NK-92 (cell line): ENCODE results near the gene CPSF3.
"Not testable (repeated sequence)": the region's sequence is repeated elsewhere in the genome, so short reads cannot be mapped to it uniquely, and the experiment has no call there.

Source experiments
- DNase-seq: peaks from one replicate; lab custom pipeline; 2025; ENCODE audit not compliant: unreplicated experiment; lab: John Stamatoyannopoulos, UW

The CPSF3 gene

DNA sequence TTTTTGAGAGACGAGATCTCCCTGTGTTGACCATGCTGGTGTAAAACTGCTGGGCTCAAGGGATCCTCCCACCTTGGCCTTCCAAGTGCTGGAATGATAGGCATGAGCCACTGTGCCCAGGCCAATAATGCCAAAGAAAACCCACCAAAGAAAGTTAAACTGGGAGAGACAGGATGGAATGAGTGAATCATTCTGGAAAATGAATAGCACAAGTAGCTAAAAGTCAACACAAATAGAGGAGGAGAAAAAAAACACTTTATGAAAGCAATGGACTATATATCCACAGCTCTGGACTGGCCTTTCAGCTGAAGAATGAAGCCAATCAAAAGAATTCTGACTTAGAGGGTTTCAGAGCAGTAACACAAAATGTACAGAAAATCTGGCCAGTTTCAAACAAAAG is 74.8 kb downstream of the CPSF3 start:
- DNase-seq: no peak

DNA sequence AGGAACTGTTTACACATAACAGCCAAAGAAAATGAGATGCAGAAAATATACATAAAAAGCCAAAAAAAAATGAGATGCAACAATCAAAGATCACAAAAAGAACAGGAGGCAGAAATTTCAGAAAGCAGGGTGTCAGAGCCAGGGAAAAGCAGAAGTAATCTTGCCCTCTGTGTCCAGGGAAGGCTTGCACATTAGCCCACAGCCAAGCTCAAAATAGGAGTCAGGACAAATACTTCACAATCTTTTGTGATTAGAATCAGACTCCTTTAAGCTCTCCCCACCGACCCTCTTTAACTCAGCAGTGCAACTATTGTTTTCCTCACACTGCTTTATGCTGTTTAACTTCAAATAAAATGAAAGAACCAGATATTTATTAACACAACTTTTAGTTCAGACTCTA is 85.5 kb downstream of the CPSF3 start:
- DNase-seq: no peak

DNA sequence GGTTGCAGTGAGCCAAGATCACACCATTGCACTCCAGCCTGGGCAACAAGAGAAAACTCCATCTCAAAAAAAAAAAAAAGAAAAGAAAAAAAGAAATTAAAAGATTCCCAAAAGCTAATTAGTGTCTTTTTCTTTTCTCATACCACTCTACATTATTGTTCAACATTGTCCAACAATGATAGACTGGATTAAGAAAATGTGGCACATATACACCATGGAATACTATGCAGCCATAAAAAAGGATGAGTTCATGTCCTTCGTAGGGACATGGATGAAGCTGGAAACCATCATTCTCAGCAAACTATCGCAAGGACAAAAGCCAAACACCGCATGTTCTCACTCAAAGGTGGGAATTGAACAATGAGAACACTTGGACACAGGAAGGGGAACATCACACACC is 90.5 kb downstream of the CPSF3 start:
- DNase-seq: not testable (repeated sequence)

DNA sequence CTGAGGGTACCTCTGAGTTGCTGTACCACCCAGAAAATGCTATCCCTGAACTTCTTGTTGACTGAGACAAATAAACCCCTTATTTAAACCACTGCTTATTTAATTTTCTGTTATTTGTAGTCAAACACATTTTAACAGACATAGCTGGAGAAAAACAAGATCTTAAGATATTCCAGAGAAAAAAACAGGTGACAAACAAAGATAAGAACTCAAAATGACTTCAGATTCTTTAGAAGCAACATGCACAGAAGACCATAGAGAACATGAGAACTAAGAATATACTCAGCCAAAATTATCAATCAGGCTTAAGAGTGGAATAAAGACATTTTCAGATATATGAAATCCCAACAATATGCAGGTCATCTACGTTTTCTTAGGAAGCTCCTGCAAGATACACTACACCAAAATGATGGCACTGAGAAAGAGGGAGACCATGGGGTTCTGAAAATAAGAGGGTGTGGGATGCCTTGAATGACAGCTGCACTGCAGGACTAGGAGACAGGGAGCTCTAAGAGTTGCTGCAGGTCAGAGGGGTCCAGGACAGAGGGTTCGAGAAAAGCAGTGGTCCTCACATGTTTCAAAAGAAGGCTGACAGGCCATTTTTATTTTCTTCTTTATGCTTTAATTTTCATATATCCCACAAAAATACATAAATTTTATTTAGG is 93.8 kb downstream of the CPSF3 start:
- no peak for DNase-seq

DNA sequence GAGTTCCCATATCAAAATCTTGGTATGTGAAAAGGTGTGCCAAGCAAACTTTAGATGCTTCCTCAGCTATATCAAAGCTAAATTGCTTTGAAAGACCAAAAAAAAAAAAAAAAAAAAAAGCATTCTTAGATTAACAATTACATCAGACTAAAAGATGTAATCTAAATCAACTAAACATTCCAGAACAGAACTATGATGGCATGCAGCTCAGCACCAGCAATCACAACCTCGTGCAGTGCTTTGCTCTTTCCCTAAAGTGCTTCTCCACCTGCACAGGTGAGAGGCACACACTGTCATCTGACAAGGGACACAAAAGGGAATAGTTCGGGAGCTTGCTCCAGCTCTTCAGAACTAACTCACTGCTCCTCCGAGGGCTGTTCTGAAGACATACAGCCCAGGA is 94.7 kb downstream of the CPSF3 start:
- DNase-seq: no peak

DNA sequence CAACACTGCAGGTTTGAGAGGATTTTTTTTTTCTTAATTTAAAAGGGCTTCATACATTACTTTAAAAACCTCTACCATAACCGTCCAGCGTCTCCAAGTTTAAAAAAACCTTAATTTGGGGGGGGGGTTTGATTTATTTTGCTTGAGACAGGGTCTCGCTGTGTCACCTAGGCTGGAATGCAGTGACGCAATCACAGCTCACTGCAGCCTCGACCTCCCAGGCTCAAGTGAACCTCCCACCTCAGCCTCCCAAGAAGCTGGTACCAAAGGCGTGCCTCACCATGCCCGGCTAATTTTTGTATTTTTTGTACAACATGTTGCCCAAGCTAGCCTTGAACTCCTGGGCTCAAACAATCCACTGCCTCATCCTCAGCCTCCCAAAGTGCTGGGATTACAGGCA is 95.3 kb downstream of the CPSF3 start:
- no peak for DNase-seq

DNA sequence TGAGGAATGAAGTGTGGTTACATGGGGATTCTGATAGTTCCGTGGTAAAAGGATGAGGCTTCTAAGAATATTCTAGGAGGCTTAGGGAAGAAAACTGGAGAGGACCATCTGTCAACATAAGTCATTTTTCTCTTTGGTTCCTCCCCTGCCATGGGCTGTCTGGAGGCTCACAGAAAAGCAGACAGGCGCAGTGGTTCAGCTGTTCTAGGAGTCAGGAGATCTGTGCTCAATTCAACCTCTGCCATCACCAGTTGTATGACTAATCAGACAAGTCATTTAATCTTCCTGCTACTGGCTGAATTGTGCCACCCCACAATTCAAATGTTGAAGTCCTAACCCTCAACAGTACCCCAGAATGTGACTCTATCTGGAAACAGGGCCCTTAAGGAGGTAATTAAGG is 95.8 kb downstream of the CPSF3 start:
- no peak for DNase-seq
